Measurements from ENCODE around the gene DPP10.

DPP10 gene

GRCh38 chr2:115549611-115550130 lies 1107.2 kb downstream of the DPP10 start:
- H3K27ac ChIP-seq, result no peak overlapping the region
- no peak for TF ChIP-seq CTCF (conservative IDR thresholded peaks at IDR 0.05)

- TF ChIP-seq CTCF (conservative IDR thresholded peaks at IDR 0.05), result no peak
- H3K27ac ChIP-seq, result no peak overlapping the region
These were observed 1110.3 kb downstream of the DPP10 start for GRCh38 chr2:115552726-115553125.

GRCh38 chr2:115554153-115554552 lies 1111.7 kb downstream of the DPP10 start:
- TF ChIP-seq CTCF (conservative IDR thresholded peaks at IDR 0.05), result no peak
- no peak overlapping the region for H3K27ac ChIP-seq

- no peak overlapping the region for H3K27ac ChIP-seq
- no peak for TF ChIP-seq CTCF (conservative IDR thresholded peaks at IDR 0.05)
These were observed 1116.3 kb downstream of the DPP10 start for GRCh38 chr2:115558725-115559124.

- no peak overlapping the region for H3K27ac ChIP-seq
- no peak for TF ChIP-seq CTCF (conservative IDR thresholded peaks at IDR 0.05)
These were observed 1118.2 kb downstream of the DPP10 start for GRCh38 chr2:115560666-115561065.

GRCh38 chr2:115568643-115569042 lies 1126.2 kb downstream of the DPP10 start:
- no peak for TF ChIP-seq CTCF (conservative IDR thresholded peaks at IDR 0.05)
- H3K27ac ChIP-seq, result no peak overlapping the region

GRCh38 chr2:115569547-115569946 lies 1127.1 kb downstream of the DPP10 start:
- TF ChIP-seq CTCF (conservative IDR thresholded peaks at IDR 0.05), result no peak
- no peak overlapping the region for H3K27ac ChIP-seq
